Type B pancreatic cell (in vitro differentiated cells): ENCODE measurements around the gene ZSWIM8. TPM values are rescaled to one million over a fixed set of nuclear protein-coding genes. Genes with fewer than 3 reads are reported as not detected.
"Not testable (repeated sequence)": the region's sequence is repeated elsewhere in the genome, so short reads cannot be mapped to it uniquely, and the experiment has no call there.

Source experiments
- DNase-seq: peaks from one replicate; pipeline ENCODE4 v3.0.0; 2021; ENCODE audit warnings: mixed read lengths; ENCODE audit not compliant: unreplicated experiment; ENCODE audit errors: extremely low spot score
- H3K27ac Mint-ChIP-seq: 2 replicates; pipeline ENCODE4 v1.8.0; 2021; ENCODE audit warnings: mild to moderate bottlenecking, mixed read lengths
- H3K27me3 Mint-ChIP-seq: 2 replicates; pipeline ENCODE4 v1.8.0; 2021; ENCODE audit warnings: mixed read lengths
- H3K36me3 Mint-ChIP-seq: 2 replicates; pipeline ENCODE4 v1.8.0; 2021; ENCODE audit warnings: mixed read lengths
- H3K4me1 Mint-ChIP-seq: one replicate; pipeline ENCODE4 v1.8.0; 2021; ENCODE audit warnings: mixed read lengths; ENCODE audit not compliant: unreplicated experiment
- H3K4me3 Mint-ChIP-seq: 2 replicates; pipeline ENCODE4 v1.8.0; 2021; ENCODE audit warnings: mild to moderate bottlenecking, mixed read lengths
- H3K9me3 Mint-ChIP-seq: 2 replicates; pipeline ENCODE4 v1.8.0; 2021; ENCODE audit warnings: mixed read lengths
- CTCF ChIP-seq: fragments of 200-600 bp; sonication (generic); conservative IDR thresholded peaks from 2 replicates; pipeline ENCODE4 v1.5.0; 2021; ENCODE audit warnings: antibody characterized with exemption, mild to moderate bottlenecking
- total RNA-seq: library from RNA; stranded (reverse); gene quantifications from 2 replicates; pipeline ENCODE4 v1.2.1, GENCODE V29; 2021; ENCODE audit warnings: low replicate concordance

The ZSWIM8 gene
- total RNA-seq, 1 donor from 2014 or later: 139 TPM

- Mint-ChIP-seq H3K27ac (peak within 1 kb of the TSS; percentile 96), H3K4me3 (peak within 1 kb of the TSS; percentile 99), H3K9me3 (no peaks in the 10 kb centered on the region), H3K4me1 (peaks cover 32% of the 10 kb centered on the region), H3K36me3 (no peaks in the 10 kb centered on the region), H3K27me3 (no peaks in the 10 kb centered on the region)
- DNase-seq: peak; percentile 95
- TF ChIP-seq CTCF: no peak
These were observed 3.3 kb upstream of the ZSWIM8 start, which contains the start of gene CHCHD1 for GRCh38 chr10:73781879-73782748. Gene CHCHD1, plus strand, starts transcription at chr10:73782048. Its CDS starts 28 bp downstream, at chr10:73782076.

- H3K4me3 Mint-ChIP-seq: peak overlapping the region; percentile 99
- H3K36me3 Mint-ChIP-seq: no peaks in the 10 kb centered on the region
- TF ChIP-seq CTCF: no peak
- no peaks in the 10 kb centered on the region for H3K27me3 Mint-ChIP-seq
- H3K4me1 Mint-ChIP-seq: peaks cover 32% of the 10 kb centered on the region
- no peak for DNase-seq
- peak overlapping the region; percentile 96 for H3K27ac Mint-ChIP-seq
- no peaks in the 10 kb centered on the region for H3K9me3 Mint-ChIP-seq
These were observed 2.7 kb upstream of the ZSWIM8 start for GRCh38 chr10:73782749-73783085.

GRCh38 chr10:73785721-73786511 is 510 bp downstream of the ZSWIM8 start:
- no peak for TF ChIP-seq CTCF
- no peaks in the 10 kb centered on the region for H3K36me3 Mint-ChIP-seq
- peaks cover 22% of the 10 kb centered on the region for H3K4me1 Mint-ChIP-seq
- peak overlapping the region; percentile 99 for H3K27ac Mint-ChIP-seq
- peak overlapping the region; percentile 92 for H3K4me3 Mint-ChIP-seq
- H3K9me3 Mint-ChIP-seq: no peaks in the 10 kb centered on the region
- no peak for DNase-seq
- H3K27me3 Mint-ChIP-seq: no peaks in the 10 kb centered on the region

- no peak for DNase-seq
- no peak for TF ChIP-seq CTCF
- H3K4me3 Mint-ChIP-seq: peak overlapping the region; percentile 92
- peak overlapping the region; percentile 84 for H3K27ac Mint-ChIP-seq
- H3K9me3 Mint-ChIP-seq: no peaks in the 10 kb centered on the region
- H3K36me3 Mint-ChIP-seq: no peaks in the 10 kb centered on the region
- H3K27me3 Mint-ChIP-seq: no peaks in the 10 kb centered on the region
- H3K4me1 Mint-ChIP-seq: peaks cover 22% of the 10 kb centered on the region
These were observed 1.1 kb downstream of the ZSWIM8 start for GRCh38 chr10:73786512-73786885.

GRCh38 chr10:73787031-73787800 is 1.8 kb downstream of the ZSWIM8 start:
- peaks cover 18% of the 10 kb centered on the region for H3K4me1 Mint-ChIP-seq
- peak overlapping the region; percentile 92 for H3K4me3 Mint-ChIP-seq
- H3K27ac Mint-ChIP-seq, H3K27me3 Mint-ChIP-seq, H3K36me3 Mint-ChIP-seq, H3K9me3 Mint-ChIP-seq, DNase-seq: not testable (repeated sequence)
